GM19351 (cell line): ENCODE data around the gene KLK8.

Experiments
- ATAC-seq: cut with Tn5 transposase; IDR thresholded peaks from one replicate; pipeline ENCODE4 v1.9.1; 2021; ENCODE audit warnings: mild to moderate bottlenecking, moderate library complexity; ENCODE audit not compliant: unreplicated experiment

KLK8 gene

DNA sequence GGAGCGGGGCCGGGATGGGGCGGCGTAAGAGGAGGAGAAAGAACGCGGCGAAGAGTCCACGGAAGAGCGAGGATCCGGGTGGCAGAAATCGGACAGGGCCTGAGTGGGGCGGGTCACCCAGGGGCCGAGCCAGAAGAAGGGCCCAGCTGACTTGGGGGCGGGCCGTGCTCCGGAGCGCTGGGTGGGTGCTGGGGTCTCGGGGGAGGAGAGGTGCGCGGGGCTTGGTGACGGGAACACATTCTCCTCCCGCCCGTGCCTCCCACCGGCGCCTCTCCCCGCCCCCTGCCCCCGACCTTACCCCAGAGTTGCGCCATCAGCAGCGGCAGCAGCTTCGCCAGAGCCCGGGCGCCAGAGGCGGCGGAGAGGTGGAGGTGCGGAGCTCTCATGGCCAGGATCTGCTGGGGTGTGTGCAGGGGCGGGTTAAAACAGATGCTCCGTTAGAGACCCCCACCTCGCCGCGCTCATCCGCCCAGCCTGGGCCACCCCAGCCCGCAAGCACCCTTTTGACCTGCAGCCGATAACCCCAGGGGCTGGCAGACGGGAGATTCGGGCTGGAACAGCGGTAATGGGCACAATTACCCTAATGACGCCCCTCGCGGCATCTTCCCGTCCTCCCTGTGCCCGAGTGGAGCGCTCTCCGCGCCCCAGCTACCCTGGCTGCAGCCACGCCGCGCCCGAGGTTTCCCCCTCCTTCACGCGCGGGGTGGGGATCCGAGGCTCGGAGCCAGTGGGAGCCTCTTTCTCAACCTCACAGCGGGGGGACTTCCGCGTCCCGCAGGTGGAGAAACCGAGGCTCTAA, 17.5 kb upstream of the KLK8 start:
- no peak for ATAC-seq

- ATAC-seq: no peak
Measured at GRCh38 chr19:51016798-51017683, 15.6 kb upstream of the KLK8 start.

DNA sequence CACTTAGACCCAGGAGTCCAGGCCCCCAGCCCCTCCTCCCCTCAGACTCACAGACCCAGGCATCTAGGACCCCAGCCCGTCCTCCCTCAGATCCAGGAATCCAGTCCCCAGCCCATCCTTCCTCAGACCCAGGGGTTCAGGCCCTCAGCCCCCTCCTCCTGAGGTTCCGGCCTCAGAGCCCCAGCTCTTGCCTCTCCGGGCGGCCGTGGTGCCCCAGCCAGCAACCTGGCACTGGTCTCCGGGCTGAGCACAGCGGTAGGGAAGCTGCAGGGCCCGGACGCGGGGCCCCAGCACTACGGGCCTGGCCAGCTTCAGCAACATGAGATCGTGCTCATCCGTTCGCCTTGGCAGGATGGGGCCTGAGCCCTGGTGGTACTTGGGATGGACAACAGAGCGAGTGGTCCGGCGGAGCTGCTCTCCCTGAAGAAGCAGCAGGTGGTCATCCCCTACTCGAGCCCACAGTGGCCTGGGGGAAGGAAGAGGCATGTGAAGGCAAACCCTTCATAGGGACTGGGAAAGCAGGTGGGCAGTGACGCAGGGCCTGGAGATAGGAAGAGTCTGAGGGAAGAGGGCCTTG, 14.4 kb upstream of the KLK8 start:
- no peak for ATAC-seq

DNA sequence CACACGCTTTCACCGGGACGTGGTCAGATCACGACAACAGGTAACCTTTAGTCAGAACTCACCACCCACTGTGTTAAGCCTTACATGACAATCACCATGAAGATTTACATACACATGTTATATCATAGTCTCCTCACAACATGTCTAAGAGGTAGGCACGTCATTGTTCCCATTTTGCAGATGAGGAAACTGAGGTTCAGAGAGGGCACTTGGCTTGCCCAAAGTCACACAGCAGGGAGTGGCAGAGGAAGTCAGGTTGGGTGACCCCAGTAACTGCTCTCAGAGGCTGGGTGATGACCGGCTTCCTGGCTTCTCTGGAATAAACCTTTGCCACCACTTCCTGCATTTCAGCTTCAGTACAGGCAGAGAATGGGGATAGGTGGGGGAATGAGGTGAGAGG, 12.8 kb upstream of the KLK8 start:
- no peak for ATAC-seq

- no peak for ATAC-seq
Measured at GRCh38 chr19:51012661-51013190, 11.3 kb upstream of the KLK8 start.

- ATAC-seq: no peak
Measured at GRCh38 chr19:51010066-51010795, 8.8 kb upstream of the KLK8 start.

DNA sequence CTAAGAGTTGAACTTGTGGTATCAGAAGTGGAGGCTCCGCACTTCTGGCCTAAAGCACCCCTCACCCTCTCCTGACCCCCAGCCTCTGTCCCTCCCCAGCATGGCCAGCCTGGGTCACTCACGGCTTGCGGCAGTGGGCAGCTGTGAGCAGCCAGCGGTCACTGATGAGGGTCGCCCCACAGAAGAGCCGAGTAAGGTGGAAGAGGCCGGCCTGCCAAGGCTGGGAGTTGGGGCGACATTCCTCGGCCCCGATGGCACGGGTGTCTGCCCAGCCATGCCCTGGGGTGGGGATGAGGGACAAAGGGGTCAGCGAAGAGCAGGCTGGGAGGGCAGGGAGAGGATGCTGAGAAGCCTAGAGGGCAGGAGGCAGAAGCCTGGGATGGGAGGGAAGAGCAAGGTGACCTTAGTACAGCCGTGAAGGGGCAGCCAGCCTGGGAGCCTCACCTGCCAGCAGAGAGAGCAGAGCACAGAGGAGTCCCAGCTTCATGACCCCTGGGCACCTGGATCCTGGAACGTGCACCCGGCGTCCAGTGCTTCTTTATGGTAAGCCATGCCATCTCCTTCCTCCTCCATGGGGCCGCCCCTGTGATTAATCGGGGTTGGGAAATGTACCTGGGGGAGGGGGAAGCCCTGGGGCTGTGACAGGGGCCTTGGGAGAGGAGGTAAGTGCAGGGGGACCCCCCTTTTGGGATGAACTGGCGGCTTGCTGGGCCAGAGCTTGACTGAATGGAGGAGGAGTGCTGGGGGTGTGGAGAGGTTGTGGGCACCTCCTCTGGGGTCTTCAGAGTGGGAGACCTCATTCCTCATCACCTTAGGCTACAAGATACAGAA, 7.9 kb upstream of the KLK8 start:
- ATAC-seq: no peak

DNA sequence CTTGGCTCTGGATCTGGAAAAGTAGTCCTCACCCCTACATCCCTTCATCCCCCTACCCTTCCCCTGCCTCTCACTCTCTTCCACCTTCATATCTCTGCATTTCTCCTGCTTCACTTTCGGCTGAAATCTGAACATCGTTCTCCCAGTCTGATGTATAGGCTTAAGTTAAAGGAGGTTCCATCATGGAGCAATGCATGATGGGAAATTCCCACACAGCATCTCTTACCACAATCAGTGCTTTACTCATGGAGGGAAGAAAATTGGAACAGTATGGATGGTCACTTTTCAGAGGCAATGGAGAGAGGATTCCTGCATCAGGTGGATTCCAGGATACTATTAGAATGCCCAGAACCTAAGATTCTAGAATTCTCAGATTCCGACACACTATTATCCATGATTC, 6.1 kb upstream of the KLK8 start:
- no peak for ATAC-seq

DNA sequence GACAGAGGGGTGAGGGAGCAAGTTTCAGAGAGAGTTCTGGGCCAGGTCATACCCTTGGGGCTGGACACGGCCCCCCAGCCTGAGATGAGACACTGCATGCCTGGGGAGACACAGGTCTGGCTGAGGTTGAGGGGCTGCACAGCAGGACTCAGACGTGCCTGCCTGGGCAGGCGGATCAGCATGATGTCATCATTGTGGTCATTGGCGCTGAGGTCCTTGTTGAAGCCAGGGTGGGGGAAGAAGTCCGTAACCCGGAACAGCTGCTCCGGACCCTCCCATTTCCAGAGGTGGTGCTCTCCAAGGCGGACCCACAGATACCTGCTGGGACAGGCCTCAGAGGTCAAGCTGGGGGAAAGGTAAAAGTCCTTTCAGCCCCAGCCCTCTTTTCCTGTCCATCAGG, 5.0 kb upstream of the KLK8 start:
- no peak for ATAC-seq

- ATAC-seq: no peak
Measured at GRCh38 chr19:51005248-51005647, 3.8 kb upstream of the KLK8 start.

- no peak for ATAC-seq
Measured at GRCh38 chr19:51003316-51003715, 1.9 kb upstream of the KLK8 start.

DNA sequence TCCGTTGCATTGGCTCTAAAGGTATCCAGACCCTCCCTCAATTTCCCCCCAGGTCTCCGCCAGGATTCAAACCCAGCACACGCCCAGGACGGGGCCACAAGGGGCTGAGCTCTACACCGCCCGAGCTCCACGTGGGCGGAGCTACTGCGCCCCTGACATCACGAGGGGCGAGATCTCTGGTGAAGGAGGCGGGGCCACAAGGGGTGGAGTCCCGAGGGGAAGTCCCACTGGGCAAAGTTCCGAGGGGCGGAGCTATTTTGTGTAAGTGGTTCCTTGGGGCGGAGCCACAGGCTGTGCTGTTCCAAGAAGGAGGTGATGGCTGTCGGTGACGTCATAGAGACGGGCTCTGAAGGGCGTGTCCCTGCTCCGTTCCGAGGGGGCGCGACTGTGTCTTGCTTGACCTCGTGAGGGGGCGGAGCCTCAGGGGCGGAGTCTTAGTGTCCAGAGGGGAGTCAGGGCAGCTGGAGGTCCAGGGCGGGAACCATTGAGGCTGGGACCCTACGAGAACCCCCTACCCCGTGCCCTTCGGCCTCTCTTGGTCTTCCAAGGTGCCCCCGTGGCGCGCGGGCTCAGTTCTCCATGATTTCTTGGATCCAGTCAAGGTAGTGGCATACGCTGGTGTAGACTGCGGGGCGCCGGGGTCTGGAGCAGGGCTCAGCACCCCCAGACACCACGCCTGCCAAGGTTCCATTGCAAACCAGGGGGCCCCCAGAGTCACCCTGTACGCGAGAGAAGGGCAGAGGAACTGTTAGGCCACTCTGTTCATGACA, 1.3 kb upstream of the KLK8 start:
- ATAC-seq: no peak

DNA sequence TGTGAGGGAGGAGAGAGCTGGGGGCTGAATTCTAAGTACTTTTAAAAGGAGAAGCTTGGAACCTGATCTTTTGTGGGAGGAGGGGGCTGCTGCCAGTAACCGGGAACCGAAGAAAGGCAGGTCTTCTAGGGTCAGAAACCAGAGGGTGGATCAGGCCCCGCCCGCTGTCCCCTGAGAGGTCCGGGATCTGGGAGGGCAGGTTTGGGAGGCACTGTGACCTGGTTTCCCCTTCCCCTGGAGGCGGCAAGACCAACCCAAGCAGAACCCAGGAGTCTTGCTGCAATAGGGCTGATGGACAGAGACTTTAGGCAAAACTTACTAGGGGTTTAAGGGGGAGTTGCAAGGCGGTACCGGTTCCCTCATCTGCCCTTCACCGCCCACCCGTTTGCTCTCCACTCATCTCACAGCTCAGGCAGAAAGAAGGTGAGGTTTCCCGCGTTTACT, 707 bp upstream of the KLK8 start:
- ATAC-seq: no peak

DNA sequence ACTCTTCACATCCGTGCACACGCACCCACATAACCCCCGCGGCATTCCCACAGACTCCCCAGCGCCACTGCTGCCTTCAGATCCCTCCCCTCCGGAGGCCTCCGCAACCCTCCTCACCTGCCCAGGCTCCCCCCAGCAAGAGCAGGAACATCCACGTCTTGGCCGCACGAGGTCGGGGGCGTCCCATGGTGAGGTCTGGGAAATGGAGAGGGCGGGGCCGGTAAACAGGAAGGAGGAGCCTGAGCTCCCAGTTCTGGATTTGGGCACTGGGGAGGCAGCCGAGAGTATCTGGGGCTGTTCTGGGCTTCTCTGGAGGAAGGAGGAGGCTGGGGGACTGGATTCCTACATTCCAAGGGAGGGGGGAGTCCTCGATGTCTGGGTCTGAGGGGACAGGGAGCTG, 423 bp downstream of the KLK8 start:
- ATAC-seq: no peak

DNA sequence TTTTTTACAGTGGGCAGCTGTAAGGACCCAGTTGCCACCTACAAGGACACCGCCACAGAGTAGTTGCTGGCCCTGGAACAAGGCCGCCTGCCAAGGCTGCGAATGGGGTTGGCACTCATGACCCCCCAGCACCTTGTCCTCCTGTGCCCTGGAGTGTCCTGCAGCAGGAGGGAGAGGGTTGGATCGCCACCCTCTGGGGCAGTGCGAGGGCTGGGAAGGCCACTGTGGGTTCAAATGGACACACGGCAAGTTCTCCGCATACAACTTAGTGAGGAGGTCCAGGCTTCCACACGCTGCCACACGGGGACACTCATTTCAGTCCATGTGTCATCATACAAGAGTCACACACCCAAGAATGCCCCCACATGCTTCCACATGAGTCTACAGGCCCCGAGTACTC, 978 bp downstream of the KLK8 start:
- no peak for ATAC-seq

DNA sequence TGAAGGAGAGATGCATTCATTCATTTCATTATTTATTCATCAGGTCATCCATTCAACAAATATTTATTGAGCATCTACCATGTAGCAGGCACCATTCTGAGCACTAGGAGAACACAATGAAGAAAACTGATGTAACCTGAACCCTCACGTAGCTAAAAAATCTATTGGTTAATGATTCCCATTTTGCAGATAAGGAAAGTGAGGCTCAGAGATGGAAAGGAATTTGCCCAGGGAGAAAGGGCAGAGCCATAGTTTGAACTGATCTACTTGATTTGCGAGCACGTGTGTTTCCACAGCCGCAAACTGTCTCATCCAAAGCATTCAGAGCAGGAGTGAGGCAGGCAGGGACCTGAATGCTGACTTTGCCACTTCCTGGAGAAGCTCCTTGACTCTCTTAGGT, 2.7 kb downstream of the KLK8 start:
- no peak for ATAC-seq

DNA sequence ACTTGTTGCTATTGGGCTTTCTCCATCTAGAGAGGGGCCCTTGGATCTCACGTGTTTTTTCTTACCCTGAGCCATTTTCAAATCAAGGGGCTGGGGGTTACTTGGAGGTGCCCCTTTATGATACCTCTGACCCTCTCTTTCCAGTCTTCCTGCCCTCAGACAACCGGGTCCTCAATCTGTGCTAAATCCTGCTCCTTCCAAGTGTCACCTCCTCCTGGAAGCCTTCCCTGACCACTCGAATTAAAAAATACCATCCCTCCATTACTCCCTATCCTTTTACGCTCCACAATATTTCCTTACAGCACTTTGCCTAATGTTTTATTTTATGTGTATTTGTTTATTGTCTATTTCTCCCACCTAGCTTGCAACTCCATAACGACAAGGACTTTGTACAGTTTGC, 3.3 kb downstream of the KLK8 start:
- ATAC-seq: no peak

DNA sequence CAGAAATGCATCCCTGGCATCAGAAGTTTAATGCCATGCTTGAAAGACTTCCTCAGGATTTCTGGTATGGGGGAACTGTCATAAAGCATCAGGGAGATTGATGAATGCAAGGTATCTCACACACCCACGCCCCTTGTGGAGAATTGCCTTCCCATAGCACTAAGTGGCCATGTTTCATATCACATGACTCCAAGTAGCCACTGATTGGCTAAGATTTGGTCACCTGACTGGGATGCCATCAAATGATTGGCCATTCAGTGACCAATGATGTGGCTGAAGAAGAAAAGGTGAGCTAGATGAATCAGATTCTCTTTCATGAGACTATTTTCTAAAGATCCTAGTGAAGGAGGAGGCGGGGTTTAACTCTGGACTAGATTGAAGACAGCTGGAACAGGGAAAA, 7.3 kb downstream of the KLK8 start:
- no peak for ATAC-seq

DNA sequence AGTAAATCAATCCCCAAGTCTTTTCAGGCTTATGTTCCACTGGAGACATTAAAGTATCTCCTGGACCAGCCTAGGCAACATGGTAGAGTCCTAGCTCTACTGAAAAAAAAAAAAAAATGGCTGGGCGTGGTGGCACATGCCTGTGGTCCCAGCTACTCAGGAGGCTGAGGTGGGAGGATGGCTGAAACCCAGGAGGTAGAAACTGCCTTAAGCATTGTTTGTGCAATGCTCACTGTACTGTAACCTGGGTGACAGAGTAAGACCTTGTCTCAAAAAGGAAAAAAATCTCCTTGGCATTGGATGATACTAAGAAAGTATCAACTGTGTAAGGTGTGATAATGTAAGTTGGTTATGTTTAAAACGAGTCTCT, 8.8 kb downstream of the KLK8 start:
- ATAC-seq: no peak
